Chondrocyte (in vitro differentiated cells): ENCODE data around the gene CLCN7. TPM values are rescaled to one million over a fixed set of nuclear protein-coding genes. Genes with fewer than 3 reads are reported as not detected.
"Not testable (repeated sequence)": the region's sequence is repeated elsewhere in the genome, so short reads cannot be mapped to it uniquely, and the experiment has no call there.

Experiments used
- DNase-seq: peaks from one replicate; pipeline ENCODE4 v3.0.0; 2021; ENCODE audit warnings: mixed read lengths, low spot score
- H3K27ac Mint-ChIP-seq: one replicate; pipeline ENCODE4 v1.8.0; 2021; ENCODE audit warnings: mild to moderate bottlenecking, moderate library complexity, mixed read lengths; ENCODE audit not compliant: unreplicated experiment
- H3K27me3 Mint-ChIP-seq: 2 replicates; pipeline ENCODE4 v1.8.0; 2021; ENCODE audit warnings: low read depth, mixed read lengths
- H3K36me3 Mint-ChIP-seq: 2 replicates; pipeline ENCODE4 v1.8.0; 2021; ENCODE audit warnings: low read depth, mixed read lengths
- H3K4me1 Mint-ChIP-seq: 2 replicates; pipeline ENCODE4 v1.8.0; 2021; ENCODE audit warnings: low read depth, mild to moderate bottlenecking, mixed read lengths
- H3K4me3 Mint-ChIP-seq: one replicate; pipeline ENCODE4 v1.8.0; 2021; ENCODE audit warnings: mild to moderate bottlenecking, moderate library complexity, mixed read lengths; ENCODE audit not compliant: unreplicated experiment
- H3K9me3 Mint-ChIP-seq: 2 replicates; pipeline ENCODE4 v1.8.0; 2021; ENCODE audit warnings: low read depth, mixed read lengths
- total RNA-seq: library from RNA; stranded (reverse); gene quantifications from 3 replicates; pipeline ENCODE4 v1.2.1, GENCODE V29; 2021
- TF ChIP-seq, protein P1 (sequence below): fragments of 200-600 bp; sonication (generic); IDR thresholded peaks from 2 replicates; pipeline ENCODE4 v1.5.0; 2021; ENCODE audit warnings: antibody characterized with exemption, mild to moderate bottlenecking, moderate library complexity

The CLCN7 gene
- total RNA-seq, 1 donor from 2014 or later = 97.0 TPM

DNA sequence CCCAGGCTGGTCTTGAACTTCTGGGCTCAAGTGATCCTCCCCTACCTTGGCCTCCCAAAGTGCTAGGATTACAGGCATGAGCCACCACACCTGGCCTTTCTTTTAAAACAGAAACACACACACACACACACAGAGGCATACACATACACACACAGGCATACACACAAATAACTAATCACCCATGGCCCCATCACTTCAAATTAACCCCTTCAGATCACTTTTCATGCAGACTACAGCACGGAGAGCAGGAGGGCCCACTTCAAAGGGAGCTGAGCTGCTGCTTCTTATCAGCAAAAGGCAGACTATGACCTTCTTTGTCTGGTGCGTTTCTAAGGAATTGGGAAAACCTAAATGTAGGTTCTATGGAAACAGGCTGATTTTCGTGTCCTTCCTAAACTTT lies 1.9 kb downstream of the CLCN7 start:
- H3K27me3 Mint-ChIP-seq = no peaks in the 10 kb centered on the region
- no peaks in the 10 kb centered on the region for H3K9me3 Mint-ChIP-seq
- H3K4me1 Mint-ChIP-seq = peaks cover 38% of the 10 kb centered on the region
- no peaks in the 10 kb centered on the region for H3K36me3 Mint-ChIP-seq
- H3K4me3 Mint-ChIP-seq = peak overlapping the region; percentile 53
- TF ChIP-seq, protein P1, sequence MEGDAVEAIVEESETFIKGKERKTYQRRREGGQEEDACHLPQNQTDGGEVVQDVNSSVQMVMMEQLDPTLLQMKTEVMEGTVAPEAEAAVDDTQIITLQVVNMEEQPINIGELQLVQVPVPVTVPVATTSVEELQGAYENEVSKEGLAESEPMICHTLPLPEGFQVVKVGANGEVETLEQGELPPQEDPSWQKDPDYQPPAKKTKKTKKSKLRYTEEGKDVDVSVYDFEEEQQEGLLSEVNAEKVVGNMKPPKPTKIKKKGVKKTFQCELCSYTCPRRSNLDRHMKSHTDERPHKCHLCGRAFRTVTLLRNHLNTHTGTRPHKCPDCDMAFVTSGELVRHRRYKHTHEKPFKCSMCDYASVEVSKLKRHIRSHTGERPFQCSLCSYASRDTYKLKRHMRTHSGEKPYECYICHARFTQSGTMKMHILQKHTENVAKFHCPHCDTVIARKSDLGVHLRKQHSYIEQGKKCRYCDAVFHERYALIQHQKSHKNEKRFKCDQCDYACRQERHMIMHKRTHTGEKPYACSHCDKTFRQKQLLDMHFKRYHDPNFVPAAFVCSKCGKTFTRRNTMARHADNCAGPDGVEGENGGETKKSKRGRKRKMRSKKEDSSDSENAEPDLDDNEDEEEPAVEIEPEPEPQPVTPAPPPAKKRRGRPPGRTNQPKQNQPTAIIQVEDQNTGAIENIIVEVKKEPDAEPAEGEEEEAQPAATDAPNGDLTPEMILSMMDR = no peak
- DNase-seq = no peak
- H3K27ac Mint-ChIP-seq = peak overlapping the region; percentile 14

DNA sequence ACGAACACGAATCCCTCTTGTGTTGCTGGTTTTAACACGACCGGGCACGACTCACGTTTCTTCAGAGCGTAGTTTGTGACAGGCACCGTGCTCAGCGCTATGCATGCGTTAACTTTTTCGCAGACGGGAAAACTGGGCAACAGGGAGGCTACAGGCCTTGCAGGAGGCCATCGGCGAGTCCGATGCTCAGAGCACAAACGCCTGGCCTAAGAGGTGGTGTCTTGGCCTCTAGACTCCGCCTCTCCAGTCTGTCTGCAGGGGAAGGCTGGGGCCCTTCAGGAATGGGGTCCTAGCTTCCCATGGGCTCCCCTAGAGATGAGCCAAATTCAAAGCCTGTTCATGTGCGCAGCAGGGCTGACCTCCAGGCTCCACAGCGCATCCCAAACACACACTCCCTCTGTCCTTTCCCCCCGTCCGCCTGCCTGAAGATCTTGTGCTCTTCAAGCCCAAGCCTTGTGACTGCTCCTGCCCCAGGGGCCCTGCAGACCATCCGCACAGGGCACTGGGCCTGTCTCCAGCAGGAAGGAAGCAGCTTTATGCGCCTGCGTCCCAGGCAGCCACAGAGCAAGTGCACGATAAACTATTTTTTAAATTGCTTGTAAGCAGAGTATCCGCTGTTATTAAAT lies 3.1 kb downstream of the CLCN7 start:
- no peak overlapping the region for H3K27ac Mint-ChIP-seq
- TF ChIP-seq, protein P1 = no peak
- DNase-seq = no peak
- no peak overlapping the region for H3K4me3 Mint-ChIP-seq
- H3K36me3 Mint-ChIP-seq = no peaks in the 10 kb centered on the region
- peaks cover 38% of the 10 kb centered on the region for H3K4me1 Mint-ChIP-seq
- no peaks in the 10 kb centered on the region for H3K9me3 Mint-ChIP-seq
- H3K27me3 Mint-ChIP-seq = no peaks in the 10 kb centered on the region

DNA sequence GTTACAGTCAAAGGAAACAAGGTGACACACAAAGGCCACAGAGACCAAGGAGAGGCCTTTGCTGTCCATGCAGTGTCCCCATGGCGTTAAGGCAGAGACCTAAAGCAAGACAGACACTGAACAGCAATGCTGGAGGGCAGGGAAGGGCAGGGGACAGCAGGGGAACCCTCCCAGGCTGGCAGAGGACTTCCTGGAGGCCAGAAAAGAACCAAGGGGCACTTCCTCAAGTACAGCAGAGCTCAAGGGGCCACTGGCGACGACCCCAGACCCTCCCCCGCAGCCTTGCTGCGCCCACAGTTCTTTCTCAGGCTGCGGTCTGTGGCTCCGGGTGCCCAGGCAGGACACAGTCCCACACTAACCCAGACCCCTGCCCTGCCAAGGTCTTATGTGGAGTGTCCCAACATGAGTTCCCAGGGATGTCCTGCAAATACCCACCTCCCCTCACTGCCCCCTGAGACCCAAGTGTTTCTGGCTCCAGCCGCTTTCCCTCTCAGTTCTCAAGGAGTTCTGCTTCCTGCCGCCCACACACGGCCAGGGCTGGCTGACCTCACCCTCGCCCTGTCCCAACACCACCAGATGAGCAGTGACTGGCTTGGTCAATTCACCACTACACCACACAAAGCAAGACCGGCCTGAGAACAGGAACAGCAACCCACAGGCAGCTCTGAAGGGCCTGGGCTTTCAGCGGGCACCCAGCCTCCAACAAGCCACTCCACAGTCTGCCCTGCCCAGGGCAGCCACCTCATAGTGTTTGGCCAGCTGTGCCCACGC lies 4.2 kb downstream of the CLCN7 start:
- no peaks in the 10 kb centered on the region for H3K27me3 Mint-ChIP-seq
- DNase-seq = no peak
- no peaks in the 10 kb centered on the region for H3K9me3 Mint-ChIP-seq
- H3K4me1 Mint-ChIP-seq = peaks cover 38% of the 10 kb centered on the region
- no peaks in the 10 kb centered on the region for H3K36me3 Mint-ChIP-seq
- peak overlapping the region; percentile 82 for H3K27ac Mint-ChIP-seq
- H3K4me3 Mint-ChIP-seq = peak overlapping the region; percentile 5
- TF ChIP-seq, protein P1 = no peak

DNA sequence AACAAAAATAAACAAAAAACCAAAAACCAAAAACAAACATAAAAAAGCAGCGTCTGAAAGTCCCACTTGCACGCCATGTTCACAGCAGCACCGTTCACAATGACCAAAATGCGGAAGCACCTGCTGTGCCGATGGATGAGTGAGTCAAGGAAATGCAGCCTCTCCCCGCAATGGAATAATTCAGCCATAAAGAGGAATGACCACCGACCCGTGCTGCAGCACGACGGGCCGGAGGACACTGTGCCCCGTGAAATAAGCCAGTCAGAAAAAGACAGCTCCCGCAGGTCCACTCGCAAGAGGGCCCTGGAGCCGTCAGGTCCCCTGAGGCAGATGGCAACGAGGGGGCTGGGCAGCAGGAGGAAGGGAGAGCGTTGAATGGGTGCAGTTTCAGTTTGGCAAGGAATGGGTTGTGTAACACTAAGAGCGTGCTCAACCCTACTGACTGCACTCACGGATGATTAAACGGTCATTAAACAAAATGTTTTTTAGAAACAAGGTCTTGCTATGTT lies 5.1 kb downstream of the CLCN7 start:
- TF ChIP-seq, protein P1 = no peak
- no peak for DNase-seq
- H3K36me3 Mint-ChIP-seq = no peaks in the 10 kb centered on the region
- no peaks in the 10 kb centered on the region for H3K9me3 Mint-ChIP-seq
- H3K4me1 Mint-ChIP-seq = peaks cover 35% of the 10 kb centered on the region
- peak overlapping the region; percentile 36 for H3K27ac Mint-ChIP-seq
- no peaks in the 10 kb centered on the region for H3K27me3 Mint-ChIP-seq
- H3K4me3 Mint-ChIP-seq = no peak overlapping the region

DNA sequence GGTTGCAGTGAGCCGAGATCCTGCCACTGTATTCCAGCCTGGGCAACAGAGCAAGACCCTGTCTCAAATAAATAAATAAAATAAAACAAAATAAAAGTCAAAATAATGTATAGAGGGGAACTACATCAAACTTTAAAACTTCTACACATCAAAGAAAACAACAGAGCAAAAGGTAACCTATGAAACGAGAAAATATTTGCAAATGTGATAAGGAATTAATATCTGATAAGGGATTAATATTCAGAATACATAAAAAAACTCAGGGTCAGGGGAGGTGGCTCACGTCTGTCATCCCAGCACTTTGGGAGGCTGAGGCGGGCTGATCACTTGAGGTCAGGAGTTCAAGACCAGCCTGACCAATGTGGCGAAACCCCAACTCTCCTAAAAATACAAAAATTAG lies 5.7 kb downstream of the CLCN7 start:
- H3K36me3 Mint-ChIP-seq, H3K27ac Mint-ChIP-seq, DNase-seq, H3K27me3 Mint-ChIP-seq, H3K4me3 Mint-ChIP-seq, H3K9me3 Mint-ChIP-seq: not testable (repeated sequence)
- peaks cover 34% of the 10 kb centered on the region for H3K4me1 Mint-ChIP-seq
